Astrocyte (in vitro differentiated cells and primary cell): ENCODE data around the gene INSIG2.

Experiments used
- CTCF ChIP-seq: IDR thresholded peaks from 2 replicates; pipeline ENCODE4 v1.5.1; 2011; ENCODE audit warnings: low read depth, mild to moderate bottlenecking, inconsistent platforms, low read length, moderate library complexity; ENCODE audit not compliant: insufficient read depth
- EZH2 ChIP-seq: IDR thresholded peaks from 2 replicates; pipeline ENCODE4 v1.6.1; 2012; ENCODE audit warnings: mild to moderate bottlenecking, low read length, inconsistent platforms; ENCODE audit not compliant: insufficient read depth

GRCh38 chr2:118058951-118059350 is 29.3 kb upstream of the INSIG2 start:
- TF ChIP-seq EZH2: no peak
- no peak for TF ChIP-seq CTCF
